Small intestine (tissue), 7 donors: ENCODE data around the gene TSPAN18. TPM values are rescaled to one million over a fixed set of nuclear protein-coding genes. Genes with fewer than 3 reads are reported as not detected.

Experiments used
- DNase-seq, 2 donors: peaks; one replicate each; pipeline versions ENCODE4 v3.0.0 to v3.0.0-alpha.2; 2013
- FAIRE-seq: peaks from 2 replicates; lab custom pipeline; 2012; peaks lifted over from hg19 to GRCh38; lab: Jason Lieb, UNC
- H3K27ac ChIP-seq, 3 donors: one replicate each; pipeline ENCODE4 v1.5.1; 2013; ENCODE audit warnings: low read length in 2 of 3, mild to moderate bottlenecking in 2 of 3, control low read depth in 1 of 3, inconsistent platforms in 1 of 3, low read depth in 1 of 3, moderate library complexity in 1 of 3
- H3K27me3 ChIP-seq, 3 donors: one replicate each; pipeline ENCODE4 v1.6.1; 2013; ENCODE audit warnings: low read length in 3 of 3, inconsistent platforms in 1 of 3; ENCODE audit not compliant: control insufficient read depth in 3 of 3, insufficient read depth in 3 of 3
- H3K36me3 ChIP-seq, 3 donors: one replicate each; pipeline ENCODE4 v1.6.1; 2013; ENCODE audit warnings: low read length in 3 of 3, inconsistent platforms in 1 of 3, low read depth in 1 of 3, mild to moderate bottlenecking in 1 of 3, moderate library complexity in 1 of 3; ENCODE audit not compliant: control insufficient read depth in 3 of 3, insufficient read depth in 2 of 3
- H3K4me1 ChIP-seq, 3 donors: one replicate each; pipeline ENCODE4 v1.6.1; 2013; ENCODE audit warnings: low read length in 2 of 3, inconsistent platforms in 1 of 3, low read depth in 1 of 3, mild to moderate bottlenecking in 1 of 3, moderate library complexity in 1 of 3; ENCODE audit not compliant: control insufficient read depth in 3 of 3, insufficient read depth in 2 of 3
- H3K4me3 ChIP-seq, 3 donors: one replicate each; pipeline ENCODE4 v1.5.1; 2013; ENCODE audit warnings: low read length in 3 of 3, control low read depth in 1 of 3, inconsistent platforms in 1 of 3, low read depth in 1 of 3, mild to moderate bottlenecking in 1 of 3, moderate library complexity in 1 of 3
- H3K9me3 ChIP-seq, 2 donors: one replicate each; pipeline ENCODE4 v1.6.1; 2013; ENCODE audit warnings: low read depth in 1 of 2, low read length in 1 of 2; ENCODE audit not compliant: control insufficient read depth in 2 of 2, insufficient read depth in 1 of 2
- WGBS, 3 donors: extraction: QIAGEN DNeasy Blood & Tissue Kit; methylation state at CpG; one replicate each; pipeline ENCODE4 v1.1.7; 2013; 5-methylcytosine and 5-hydroxymethylcytosine counted together
- polyA plus RNA-seq, 4 donors: library from polyadenylated mRNA; stranded (reverse) in 3 of 4; unstranded in 1 of 4; fragments of 200-250 nt in 3 of 4; fragments of 120-200 nt in 1 of 4; gene quantifications; one replicate each; pipeline versions ENCODE4 v1.2.1 to v1.2.3, GENCODE V29; 2013
- donor health status: healthy with polysubstance abuse.
- donor health status: control.
- donor health status: control.
- donor health status: Bipolar disorder and iron deficiency.
- donor health status: healthy.

The TSPAN18 gene
- polyA plus RNA-seq, 4 donors = 1.1 to 45.2 (median 8.8) TPM; not detected in 1

DNA sequence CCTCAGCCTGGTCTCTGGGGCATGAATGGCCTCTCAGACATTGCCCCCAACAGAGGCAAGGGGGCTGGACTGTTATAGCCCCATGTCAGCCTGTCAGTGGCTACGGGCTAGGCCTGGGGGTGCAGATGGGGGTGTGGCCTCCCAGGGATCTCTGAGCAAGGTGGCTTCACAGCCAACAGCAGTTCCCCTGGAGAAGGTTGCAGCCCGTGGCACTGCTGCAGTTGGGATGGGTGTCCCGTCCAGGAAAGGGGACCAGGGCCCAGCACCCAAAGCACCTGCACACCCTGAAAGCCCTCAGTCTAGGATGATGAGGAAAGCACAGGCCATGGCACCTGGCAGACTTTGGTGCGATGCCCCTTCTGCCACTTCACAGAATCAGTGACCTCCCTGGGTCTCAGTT, 122.7 kb downstream of the TSPAN18 start:
- Histone ChIP-seq H3K4me3 (no peak overlapping the region), H3K36me3 (peaks cover 0 to 36% (median 0%) of the 10 kb centered on the region in 3 donors), H3K4me1 (peaks cover 0 to 5% (median 3%) of the 10 kb centered on the region in 3 donors), H3K27me3 (no peaks in the 10 kb centered on the region), H3K27ac (no peak overlapping the region), H3K9me3 (peaks cover 0 to 4% of the 10 kb centered on the region in 2 donors)
- DNase-seq = no peak
- 68 to 78% (median 74%) methylated on average over 4 of the region's 4 CpGs for WGBS, 3 donors
- FAIRE-seq = no peak

DNA sequence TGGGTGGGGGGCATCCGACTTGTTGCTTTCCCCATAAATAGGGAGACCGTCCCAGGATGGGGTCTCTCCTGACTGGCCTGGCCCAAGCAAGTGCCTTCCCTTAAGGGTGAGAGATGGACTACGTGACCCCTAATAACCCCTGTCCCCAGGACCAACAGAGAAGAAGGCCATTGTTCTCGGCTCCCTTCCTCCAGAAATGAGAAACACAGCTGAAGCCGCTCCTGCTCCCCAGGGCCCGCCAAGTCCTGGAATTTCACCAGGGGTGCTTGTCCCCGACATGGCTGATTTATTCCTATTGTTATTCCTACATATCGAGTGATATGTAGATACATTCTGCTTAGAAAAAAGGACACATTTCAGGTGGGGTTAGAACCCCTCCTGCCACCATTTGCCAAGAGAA, 123.2 kb downstream of the TSPAN18 start:
- Histone ChIP-seq H3K4me3 (no peak overlapping the region), H3K9me3 (peaks cover 0 to 4% of the 10 kb centered on the region in 2 donors), H3K27ac (no peak overlapping the region), H3K27me3 (no peaks in the 10 kb centered on the region), H3K36me3 (peaks cover 0 to 36% (median 0%) of the 10 kb centered on the region in 3 donors), H3K4me1 (peaks cover 0 to 6% (median 5%) of the 10 kb centered on the region in 3 donors)
- no peak for FAIRE-seq
- 77 to 87% (median 80%) methylated on average over 8 of the region's 8 CpGs for WGBS, 3 donors
- DNase-seq = no peak

DNA sequence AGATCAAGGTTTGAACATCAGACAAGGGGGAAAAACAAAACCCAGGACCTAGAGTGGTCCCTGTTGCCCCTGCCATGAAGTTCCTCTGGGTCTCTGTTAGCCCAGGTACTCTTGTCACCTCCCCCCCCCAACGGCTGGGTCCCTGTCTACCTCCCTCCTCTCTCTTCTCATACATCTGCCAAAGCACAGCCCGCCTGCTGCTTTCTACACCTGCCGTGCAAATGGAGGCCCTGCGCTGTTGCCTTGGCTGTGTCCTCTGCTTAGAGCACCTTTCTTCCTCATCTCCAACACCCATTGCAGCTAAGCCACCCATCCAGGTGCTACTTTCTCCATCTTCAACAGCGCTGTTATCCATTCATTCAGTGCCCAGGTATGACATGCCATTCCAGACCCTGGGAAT, 124.7 kb downstream of the TSPAN18 start:
- Histone ChIP-seq H3K27ac (no peak overlapping the region), H3K9me3 (peaks cover 0 to 4% of the 10 kb centered on the region in 2 donors), H3K4me1 (peaks cover 0 to 6% (median 5%) of the 10 kb centered on the region in 3 donors), H3K36me3 (peaks cover 0 to 36% (median 0%) of the 10 kb centered on the region in 3 donors), H3K4me3 (no peak overlapping the region), H3K27me3 (no peaks in the 10 kb centered on the region)
- no peak for DNase-seq
- WGBS, 3 donors = 79 to 86% (median 85%) methylated on average over 5 of the region's 5 CpGs
- no peak for FAIRE-seq

DNA sequence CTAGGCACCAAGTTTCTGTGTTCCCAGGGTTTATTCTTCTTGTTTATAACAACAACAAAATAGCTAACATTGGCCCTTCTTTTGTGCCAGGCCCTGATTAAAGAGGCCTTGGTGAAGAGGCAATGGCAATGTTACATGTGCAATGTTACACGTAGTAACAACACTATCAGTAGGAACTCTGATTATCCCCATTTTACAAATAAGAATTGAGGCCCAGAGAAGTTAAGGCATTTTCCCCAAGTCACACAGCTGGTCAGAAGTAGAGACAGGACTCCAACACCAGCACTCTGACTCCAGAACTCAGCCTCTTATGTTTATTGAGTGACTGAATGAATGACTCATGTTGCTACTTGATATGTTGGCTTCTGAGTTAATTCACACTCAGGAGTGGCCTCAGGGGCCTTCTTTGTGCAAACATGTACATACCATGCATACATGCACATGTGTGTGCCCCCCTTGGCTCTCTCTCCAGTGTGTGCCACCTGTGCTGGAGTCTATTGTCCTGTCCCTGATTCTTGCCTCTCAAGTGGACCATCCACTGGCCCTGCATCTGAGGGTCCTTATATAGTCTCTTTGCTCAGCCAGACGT, 125.5 kb downstream of the TSPAN18 start:
- DNase-seq = no peak
- H3K27me3 ChIP-seq = no peaks in the 10 kb centered on the region
- H3K9me3 ChIP-seq = no peaks in the 10 kb centered on the region
- peaks cover 0 to 32% (median 0%) of the 10 kb centered on the region in 3 donors for H3K36me3 ChIP-seq
- peaks cover 0 to 6% (median 5%) of the 10 kb centered on the region in 3 donors for H3K4me1 ChIP-seq
- no peak overlapping the region for H3K4me3 ChIP-seq
- H3K27ac ChIP-seq = no peak overlapping the region
- WGBS, 3 donors = 46 to 70% (median 56%) methylated on average over 2 of the region's 2 CpGs
- FAIRE-seq = no peak

DNA sequence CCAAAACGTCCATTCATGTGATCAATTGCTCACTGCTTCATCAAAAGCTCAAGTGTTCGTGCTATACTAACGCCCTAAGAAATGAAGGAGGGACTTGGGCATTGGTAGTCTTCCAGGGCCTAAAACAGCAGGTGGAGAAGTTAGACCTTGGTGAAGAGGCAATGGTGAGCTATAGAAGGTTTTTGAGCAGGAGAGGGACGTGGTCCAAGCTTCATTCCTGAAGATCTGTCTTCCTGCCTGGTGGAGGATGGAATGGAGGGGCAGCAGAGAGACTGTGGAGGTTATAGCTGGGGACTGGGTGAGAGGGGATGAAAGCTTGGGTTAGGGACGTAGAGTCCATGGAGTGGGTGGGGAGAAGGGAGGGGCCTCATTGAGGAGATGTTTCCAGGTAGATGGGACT, 126.2 kb downstream of the TSPAN18 start:
- DNase-seq (no peak), FAIRE-seq (no peak)
- no peaks in the 10 kb centered on the region for H3K9me3 ChIP-seq
- H3K27ac ChIP-seq = no peak overlapping the region
- no peak overlapping the region for H3K4me3 ChIP-seq
- H3K4me1 ChIP-seq = peaks cover 0 to 6% (median 5%) of the 10 kb centered on the region in 3 donors
- WGBS, 3 donors = 55 to 78% (median 76%) methylated on average over 5 of the region's 5 CpGs
- peaks cover 0 to 36% (median 0%) of the 10 kb centered on the region in 3 donors for H3K36me3 ChIP-seq
- H3K27me3 ChIP-seq = no peaks in the 10 kb centered on the region

DNA sequence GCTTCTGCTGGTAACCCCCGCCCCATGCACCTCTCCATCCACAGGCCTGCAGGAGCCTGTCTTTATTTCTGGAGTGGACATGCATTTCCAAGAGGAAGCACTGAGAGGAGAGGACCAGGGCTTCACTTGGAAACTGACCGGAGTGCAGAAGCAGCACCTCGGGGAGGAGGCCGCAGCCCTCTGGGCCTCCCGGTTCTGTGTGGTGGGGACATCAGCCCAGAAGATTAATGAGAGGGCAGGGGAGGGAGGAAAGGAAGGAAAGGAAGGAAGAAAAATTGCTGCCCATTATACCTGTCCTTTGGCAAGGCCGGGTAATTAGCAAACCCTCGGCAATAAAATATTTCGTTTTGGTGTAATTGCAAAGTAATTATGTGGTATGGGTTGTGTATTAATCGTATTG, 126.9 kb downstream of the TSPAN18 start:
- WGBS, 3 donors = 21 to 59% (median 51%) methylated on average over 9 of the region's 9 CpGs
- no peak overlapping the region for H3K4me3 ChIP-seq
- H3K27ac ChIP-seq = peak overlapping the region in 1 of 3 donors; percentile 32
- peaks cover 0 to 6% (median 5%) of the 10 kb centered on the region in 3 donors for H3K4me1 ChIP-seq
- FAIRE-seq (no peak), DNase-seq (no peak)
- peaks cover 0 to 29% (median 0%) of the 10 kb centered on the region in 3 donors for H3K36me3 ChIP-seq
- no peaks in the 10 kb centered on the region for H3K9me3 ChIP-seq
- H3K27me3 ChIP-seq = no peaks in the 10 kb centered on the region

DNA sequence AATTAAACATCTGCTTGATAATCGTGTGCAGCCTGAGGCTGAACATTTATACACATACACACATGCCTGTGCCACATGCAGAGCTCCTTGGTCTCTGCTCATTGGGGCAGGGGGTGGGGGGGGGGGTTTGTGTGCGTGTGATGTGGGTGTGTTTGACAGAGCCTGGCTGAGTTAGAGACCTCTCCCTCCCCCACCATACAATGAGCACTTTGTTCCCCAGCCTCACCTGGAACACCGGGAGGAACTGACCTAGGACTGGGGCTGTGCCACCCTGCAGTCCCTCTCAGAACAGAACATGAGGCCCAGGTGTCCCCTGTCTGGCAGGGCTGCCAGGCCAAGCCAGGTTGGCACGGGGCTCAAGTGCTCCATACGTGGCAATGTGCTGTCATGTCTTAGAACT, 127.3 kb downstream of the TSPAN18 start:
- H3K4me1 ChIP-seq = peaks cover 0 to 6% (median 5%) of the 10 kb centered on the region in 3 donors
- WGBS, 3 donors = 11 to 53% (median 37%) methylated on average over 5 of the region's 5 CpGs
- peaks cover 0 to 28% (median 0%) of the 10 kb centered on the region in 3 donors for H3K36me3 ChIP-seq
- DNase-seq (peak; percentile 39 to 54), FAIRE-seq (no peak)
- H3K4me3 ChIP-seq = no peak overlapping the region
- no peaks in the 10 kb centered on the region for H3K9me3 ChIP-seq
- no peaks in the 10 kb centered on the region for H3K27me3 ChIP-seq
- peak overlapping the region in 1 of 3 donors; percentile 1 for H3K27ac ChIP-seq

DNA sequence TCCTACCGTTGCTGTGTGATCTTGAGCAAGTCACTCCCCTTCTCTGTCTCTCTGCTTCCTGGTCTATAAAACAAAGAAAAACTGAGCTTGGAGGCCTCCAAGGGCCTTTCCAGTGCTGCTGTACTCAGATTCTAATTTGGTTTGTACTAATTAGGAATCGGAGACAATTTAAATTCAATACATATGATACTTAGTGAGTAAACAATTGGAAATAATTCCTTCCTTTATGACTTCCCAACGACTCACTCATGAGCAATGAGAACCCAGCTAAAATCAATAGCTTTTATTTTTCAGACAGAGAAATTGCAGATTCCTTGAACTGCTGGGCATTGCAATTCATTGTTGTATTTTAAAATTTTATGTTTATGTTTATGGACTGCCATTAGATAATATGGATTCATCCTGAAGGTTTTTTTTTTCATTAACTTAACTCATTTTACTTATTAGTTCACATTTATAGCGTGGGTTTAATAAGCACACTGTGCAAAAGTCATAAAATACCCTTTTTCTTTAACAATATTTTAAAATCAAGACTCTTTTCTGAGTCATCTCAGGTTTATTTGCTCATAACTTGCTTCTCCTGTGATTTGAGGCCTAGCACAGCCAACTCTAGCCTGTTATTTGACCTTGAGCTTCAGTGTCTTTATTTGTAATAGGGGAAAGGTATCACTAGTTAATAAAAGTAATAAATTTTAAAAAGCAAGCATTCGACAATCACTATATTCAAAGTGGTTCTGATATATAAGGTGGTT, 128.2 kb downstream of the TSPAN18 start:
- Histone ChIP-seq H3K4me3 (no peak overlapping the region), H3K4me1 (peaks cover 0 to 6% (median 5%) of the 10 kb centered on the region in 3 donors), H3K27me3 (no peaks in the 10 kb centered on the region), H3K9me3 (no peaks in the 10 kb centered on the region), H3K27ac (no peak overlapping the region), H3K36me3 (peaks cover 0 to 25% (median 0%) of the 10 kb centered on the region in 3 donors)
- DNase-seq = no peak
- 45 to 70% (median 48%) methylated on average over 5 of the region's 5 CpGs for WGBS, 3 donors
- FAIRE-seq = no peak
